Caco-2 (cell line): ENCODE results near the gene SDR42E1. TPM values are rescaled to one million over a fixed set of nuclear protein-coding genes. Genes with fewer than 3 reads are reported as not detected.
A peak's percentile ranks its signal among the peaks of the same experiment; 100 is the strongest.

Source experiments
- BruUV-seq: library from RNA; stranded (reverse); fragments of 400-500 nt; replicated peaks from 2 replicates; lab custom pipeline; 2021; lab: Mats Ljungman, UMichigan
- CTCF ChIA-PET: fragments of 300-600 bp; sonication (Branson Sonifier 250); formaldehyde crosslinking; loops from one replicate; lab custom pipeline; 2022; ENCODE audit warnings: antibody characterized with exemption; lab: Charles Lee
- POLR2A ChIA-PET: fragments of 300-600 bp; sonication (Branson Sonifier 250); formaldehyde crosslinking; loops from one replicate; lab custom pipeline; 2022; ENCODE audit warnings: antibody characterized with exemption; lab: Charles Lee
- DNase-seq, 2 experiments: peaks; one replicate each; pipeline versions ENCODE4 v3.0.0 to v3.0.0-alpha.2; 2020 to 2022
- H3K27me3 ChIP-seq: replicated peaks from 2 replicates; pipeline ENCODE4 v1.6.0; 2011; ENCODE audit warnings: low read length; ENCODE audit not compliant: control insufficient read depth, insufficient read depth
- H3K36me3 ChIP-seq: 2 replicates; pipeline ENCODE4 v1.5.1; 2011; ENCODE audit warnings: low read length; ENCODE audit not compliant: control insufficient read depth, insufficient read depth
- H3K4me1 ChIP-seq: fragments of 250-450 bp; sonication (Bioruptor Pico); 2 replicates; pipeline ENCODE4 v1.5.1; 2020; ENCODE audit warnings: mild to moderate bottlenecking
- H3K4me3 ChIP-seq: 2 replicates; pipeline ENCODE4 v1.5.1; 2011; ENCODE audit warnings: low read depth, mild to moderate bottlenecking, control low read depth, low read length
- H3K9me3 ChIP-seq: fragments of 250-450 bp; sonication (Bioruptor Pico); 2 replicates; pipeline ENCODE4 v1.5.1; 2020; ENCODE audit warnings: mild to moderate bottlenecking, moderate library complexity
- H3K27ac Mint-ChIP-seq: one replicate; pipeline ENCODE4 v1.8.0; 2022; ENCODE audit warnings: mixed read lengths; ENCODE audit not compliant: unreplicated experiment
- H3K27me3 Mint-ChIP-seq: one replicate; pipeline ENCODE4 v1.8.0; 2022; ENCODE audit warnings: mixed read lengths; ENCODE audit not compliant: insufficient read depth, unreplicated experiment
- H3K36me3 Mint-ChIP-seq: one replicate; pipeline ENCODE4 v1.8.0; 2022; ENCODE audit warnings: mild to moderate bottlenecking, mixed read lengths; ENCODE audit not compliant: insufficient read depth, unreplicated experiment
- H3K4me1 Mint-ChIP-seq: one replicate; pipeline ENCODE4 v1.8.0; 2022; ENCODE audit warnings: low read depth, mixed read lengths; ENCODE audit not compliant: unreplicated experiment
- H3K4me3 Mint-ChIP-seq: one replicate; pipeline ENCODE4 v1.8.0; 2022; ENCODE audit warnings: mild to moderate bottlenecking, moderate library complexity, mixed read lengths; ENCODE audit not compliant: unreplicated experiment
- H3K9me3 Mint-ChIP-seq: one replicate; pipeline ENCODE4 v1.8.0; 2022; ENCODE audit warnings: mixed read lengths; ENCODE audit not compliant: unreplicated experiment
- CTCF ChIP-seq, 2 experiments: fragments of 200-600 bp in 1 of 2; IDR thresholded peaks; 1 replicate in 1 of 2; 2 replicates in 1 of 2; pipeline versions ENCODE4 v1.5.1 to v1.8.0; 2011 to 2022; ENCODE audit warnings: antibody characterized with exemption in 1 of 2, control low read depth in 1 of 2, inconsistent platforms in 1 of 2, low read depth in 1 of 2, low read length in 1 of 2, mild to moderate bottlenecking in 1 of 2, moderate library complexity in 1 of 2; ENCODE audit not compliant: insufficient read depth in 1 of 2, severe bottlenecking in 1 of 2, unreplicated experiment in 1 of 2
- intact Hi-C: fragments of 100-400 bp; cut with micrococcal nuclease; formaldehyde crosslinking; loops from one replicate; pipeline ENCODE4 v1.10.0; 2022; ENCODE audit not compliant: unreplicated experiment
- total RNA-seq: library from RNA; stranded (reverse); gene quantifications from 2 replicates; pipeline ENCODE4 v1.2.3, GENCODE V29; 2022

SDR42E1 gene
- total RNA-seq, 1 experiment from 2014 or later = 5.3 TPM

DNA sequence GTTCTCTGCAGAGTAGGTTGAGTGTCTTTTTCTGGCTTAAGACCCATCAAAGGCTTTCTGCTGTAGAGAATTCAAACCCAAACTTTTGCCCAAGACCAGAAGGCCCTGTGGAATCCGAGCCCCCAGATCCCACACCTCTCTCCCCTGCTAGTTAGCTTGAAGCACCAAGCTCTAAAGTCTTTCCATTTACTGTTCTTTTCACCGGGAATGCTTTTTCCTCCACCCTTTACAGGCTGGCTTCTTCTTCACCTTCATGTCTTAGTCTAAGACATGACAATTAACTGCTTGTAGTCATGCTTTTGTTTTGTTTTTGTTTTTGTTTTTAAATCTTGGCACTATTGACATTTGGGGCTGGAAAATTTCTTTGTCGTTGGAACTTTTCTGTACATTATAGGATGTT, 39.2 kb upstream of the SDR42E1 start:
- intact Hi-C loops = loop anchor here (2.0 kb wide), 1 partner anchor 120 kb away; the partner anchor contains the start of gene MPHOSPH6
- Mint-ChIP-seq H3K9me3 (no peaks in the 10 kb centered on the region), H3K4me3 (peak overlapping the region; percentile 56), H3K27ac (peak overlapping the region; percentile 84), H3K36me3 (no peaks in the 10 kb centered on the region), H3K4me1 (peaks cover 64% of the 10 kb centered on the region), H3K27me3 (no peaks in the 10 kb centered on the region)
- ChIA-PET POLR2A (interaction anchor here (0.7 kb wide), 1 partner anchor 10 kb away, joined by 3 read pairs; no protein-coding TSS in a partner anchor), CTCF (interaction anchor here (0.5 to 1.9 kb wide), 4 partner anchors 9 to 180 kb away, joined by 3 to 16 read pairs (median 5); partner anchors contain the start of gene HSD17B2)
- Histone ChIP-seq H3K4me1 (peaks cover 68% of the 10 kb centered on the region), H3K4me3 (no peak overlapping the region), H3K27me3 (no peaks in the 10 kb centered on the region), H3K9me3 (no peaks in the 10 kb centered on the region), H3K36me3 (peaks cover 4% of the 10 kb centered on the region; the same call in 1 of the 2 replicates)
- no peak for TF ChIP-seq CTCF (IDR thresholded peaks at IDR 0.05; ENCODE audit: insufficient read depth in 1 of 2, low read depth in 1 of 2, low read length in 1 of 2, severe bottlenecking in 1 of 2, unreplicated experiment in 1 of 2)
- DNase-seq = no peak
- BruUV-seq = no TSS peak

DNA sequence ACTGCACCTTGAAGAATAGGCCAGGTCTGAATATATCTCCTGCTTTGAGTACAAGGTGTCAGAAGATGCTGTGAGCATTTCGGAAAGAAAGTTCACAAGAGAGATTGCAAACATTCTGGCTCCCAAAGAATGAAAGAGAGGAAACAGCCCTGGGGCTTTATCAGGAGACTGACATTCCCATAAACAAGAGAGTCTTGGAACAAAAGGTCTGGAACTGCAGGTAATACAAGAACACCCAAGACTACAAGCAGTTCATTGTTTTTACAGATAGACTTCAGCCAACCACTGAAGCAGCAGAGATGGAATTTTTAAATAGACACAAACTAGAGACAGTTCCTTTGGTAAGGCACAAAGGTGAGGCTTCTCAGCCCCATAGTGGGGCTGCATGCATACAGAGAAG, 38.2 kb upstream of the SDR42E1 start:
- Histone ChIP-seq H3K4me3 (no peak overlapping the region), H3K9me3 (no peaks in the 10 kb centered on the region), H3K27me3 (no peaks in the 10 kb centered on the region), H3K36me3 (peaks cover 4% of the 10 kb centered on the region; the same call in 1 of the 2 replicates), H3K4me1 (peaks cover 64% of the 10 kb centered on the region)
- BruUV-seq = no TSS peak
- TF ChIP-seq CTCF (IDR thresholded peaks at IDR 0.05; ENCODE audit: insufficient read depth in 1 of 2, low read depth in 1 of 2, low read length in 1 of 2, severe bottlenecking in 1 of 2, unreplicated experiment in 1 of 2) = no peak
- Mint-ChIP-seq H3K27ac (peak overlapping the region; percentile 84), H3K27me3 (no peaks in the 10 kb centered on the region), H3K4me1 (peaks cover 53% of the 10 kb centered on the region), H3K36me3 (no peaks in the 10 kb centered on the region), H3K9me3 (no peaks in the 10 kb centered on the region), H3K4me3 (peak overlapping the region; percentile 18)
- ChIA-PET CTCF (no interaction called here), POLR2A (no interaction called here)
- peak in 1 of 2 experiments; percentile 39 for DNase-seq
- intact Hi-C loops = loop anchor here (1.0 kb wide), 1 partner anchor 14 kb away; the partner anchor contains the start of gene HSD17B2

DNA sequence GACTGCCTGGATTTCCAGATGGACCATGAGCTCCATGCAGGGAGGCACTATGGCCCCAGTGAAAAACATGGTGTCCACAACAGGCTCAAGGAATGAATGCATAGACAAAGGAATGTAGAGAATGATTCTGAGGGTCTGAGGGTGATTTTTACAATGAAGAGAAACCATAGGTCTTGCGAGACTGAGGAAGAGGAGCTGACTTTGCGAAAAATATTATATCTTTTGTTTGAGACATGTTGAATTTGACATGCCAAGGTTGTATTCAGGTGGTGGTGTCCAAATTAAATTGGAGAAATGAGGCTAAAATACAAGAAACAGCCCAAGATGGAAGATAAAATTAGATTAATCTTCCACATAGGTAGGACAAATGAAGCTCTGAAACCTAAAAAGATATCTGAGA, 36.5 kb upstream of the SDR42E1 start:
- H3K27me3 Mint-ChIP-seq = no peaks in the 10 kb centered on the region
- intact Hi-C loops = no loop called here
- no peak for TF ChIP-seq CTCF (IDR thresholded peaks at IDR 0.05; ENCODE audit: insufficient read depth in 1 of 2, low read depth in 1 of 2, low read length in 1 of 2, severe bottlenecking in 1 of 2, unreplicated experiment in 1 of 2)
- Histone ChIP-seq H3K4me3 (no peak overlapping the region), H3K27me3 (no peaks in the 10 kb centered on the region), H3K9me3 (no peaks in the 10 kb centered on the region), H3K4me1 (peaks cover 66% of the 10 kb centered on the region), H3K36me3 (peaks cover 4% of the 10 kb centered on the region; the same call in 1 of the 2 replicates)
- H3K27ac Mint-ChIP-seq = peak overlapping the region; percentile 24
- H3K4me3 Mint-ChIP-seq = no peak overlapping the region
- CTCF ChIA-PET = no interaction called here
- peaks cover 54% of the 10 kb centered on the region for H3K4me1 Mint-ChIP-seq
- no TSS peak for BruUV-seq
- H3K36me3 Mint-ChIP-seq = no peaks in the 10 kb centered on the region
- no peaks in the 10 kb centered on the region for H3K9me3 Mint-ChIP-seq
- DNase-seq = no peak
- POLR2A ChIA-PET = no interaction called here
